ENCODE data around the gene CARD19. TPM values are rescaled to one million over a fixed set of nuclear protein-coding genes. Genes with fewer than 3 reads are reported as not detected.

CARD19 gene
- 10 to 100 TPM; 59.0 to 79.3 (median 62.1) TPM for total RNA-seq

GRCh38 chr9:93096131-93096802 lies at the start of gene CARD19:
CARD19 (plus strand) TSS chr9:93096217; CDS start chr9:93096346, 129 bp downstream.
- H3K9me3 ChIP-seq: peaks cover 5 to 10% of the 10 kb centered on the region in 2 donors
- peak; percentile 15 to 76 (median 57) for TF ChIP-seq POLR2AphosphoS5 (IDR thresholded peaks at IDR 0.05)
- TF ChIP-seq POLR2A (IDR thresholded peaks at IDR 0.05): peak; percentile 18
- TF ChIP-seq CTCF (IDR thresholded peaks at IDR 0.05): no peak
- intact Hi-C loops (cut with DNase I; ENCODE audit: low total_unique reads): loop anchor here (5.0 kb wide), 1 partner anchor 36 kb away; the partner anchor contains the start of gene NINJ1
- peak within 1 kb of the TSS; percentile 75 to 97 (median 86) for H3K4me3 ChIP-seq
- H3K27ac ChIP-seq: peak within 1 kb of the TSS; percentile 94 to 96
- no peaks in the 10 kb centered on the region for H3K36me3 ChIP-seq
- H3K4me1 ChIP-seq: peaks cover 0 to 33% of the 10 kb centered on the region in 2 donors
- no peaks in the 10 kb centered on the region for H3K27me3 ChIP-seq
- DNase-seq (ENCODE audit: low spot score in 2 of 2): peak; percentile 65

GRCh38 chr9:93048566-93049448 lies 47.2 kb upstream of the CARD19 start:
- H3K27me3 ChIP-seq: no peaks in the 10 kb centered on the region
- H3K36me3 ChIP-seq: no peaks in the 10 kb centered on the region
- H3K4me3 ChIP-seq: no peak overlapping the region
- intact Hi-C loops (cut with DNase I; ENCODE audit: low total_unique reads): no loop called here
- H3K4me1 ChIP-seq: no peaks in the 10 kb centered on the region
- no peak for DNase-seq (ENCODE audit: low spot score in 2 of 2)
- peaks cover 0 to 4% of the 10 kb centered on the region in 2 donors for H3K9me3 ChIP-seq
- H3K27ac ChIP-seq: no peak overlapping the region
- TF ChIP-seq POLR2A (IDR thresholded peaks at IDR 0.05) (no peak), CTCF (IDR thresholded peaks at IDR 0.05) (no peak), POLR2AphosphoS5 (IDR thresholded peaks at IDR 0.05) (no peak)

GRCh38 chr9:93049491-93049890 lies 46.5 kb upstream of the CARD19 start:
- intact Hi-C loops (cut with DNase I; ENCODE audit: low total_unique reads): no loop called here
- Histone ChIP-seq H3K9me3 (peaks cover 0 to 4% of the 10 kb centered on the region in 2 donors), H3K4me3 (no peak overlapping the region), H3K27ac (no peak overlapping the region), H3K4me1 (no peaks in the 10 kb centered on the region), H3K27me3 (no peaks in the 10 kb centered on the region), H3K36me3 (no peaks in the 10 kb centered on the region)
- TF ChIP-seq POLR2AphosphoS5 (IDR thresholded peaks at IDR 0.05): no peak
- no peak for TF ChIP-seq CTCF (IDR thresholded peaks at IDR 0.05)
- TF ChIP-seq POLR2A (IDR thresholded peaks at IDR 0.05): no peak
- no peak for DNase-seq (ENCODE audit: low spot score in 2 of 2)

- Histone ChIP-seq H3K36me3 (no peaks in the 10 kb centered on the region), H3K27ac (no peak overlapping the region), H3K4me1 (no peaks in the 10 kb centered on the region), H3K27me3 (no peaks in the 10 kb centered on the region), H3K4me3 (no peak overlapping the region), H3K9me3 (peaks cover 0 to 4% of the 10 kb centered on the region in 2 donors)
- no peak for TF ChIP-seq POLR2AphosphoS5 (IDR thresholded peaks at IDR 0.05)
- TF ChIP-seq POLR2A (IDR thresholded peaks at IDR 0.05): no peak
- TF ChIP-seq CTCF (IDR thresholded peaks at IDR 0.05): no peak
- intact Hi-C loops (cut with DNase I; ENCODE audit: low total_unique reads): no loop called here
- no peak for DNase-seq (ENCODE audit: low spot score in 2 of 2)
Observed at GRCh38 chr9:93050231-93050630, 45.8 kb upstream of the CARD19 start.

- no peaks in the 10 kb centered on the region for H3K4me1 ChIP-seq
- peak overlapping the region; percentile 36 to 43 for H3K27ac ChIP-seq
- intact Hi-C loops (cut with DNase I; ENCODE audit: low total_unique reads): no loop called here
- H3K9me3 ChIP-seq: no peaks in the 10 kb centered on the region
- peak in 1 of 2 donors; percentile 29 for DNase-seq (ENCODE audit: low spot score in 2 of 2)
- no peak overlapping the region for H3K4me3 ChIP-seq
- no peaks in the 10 kb centered on the region for H3K27me3 ChIP-seq
- no peaks in the 10 kb centered on the region for H3K36me3 ChIP-seq
- TF ChIP-seq CTCF (IDR thresholded peaks at IDR 0.05): no peak
- no peak for TF ChIP-seq POLR2AphosphoS5 (IDR thresholded peaks at IDR 0.05)
- no peak for TF ChIP-seq POLR2A (IDR thresholded peaks at IDR 0.05)
Observed at GRCh38 chr9:93051680-93052089, 44.3 kb upstream of the CARD19 start.

Measured in breast epithelium (tissue), 4 donors.